GM12891 (cell line): Measurements from ENCODE around the gene MTA3.

Source experiments
- PAX5 ChIP-seq: IDR thresholded peaks from 2 replicates; pipeline ENCODE4 v1.6.1; 2011; ENCODE audit warnings: low read length, moderate library complexity, mild to moderate bottlenecking; ENCODE audit not compliant: insufficient read depth, severe bottlenecking
- POLR2A ChIP-seq: IDR thresholded peaks from 2 replicates; pipeline ENCODE4 v1.6.1; 2011; ENCODE audit warnings: low read depth, low read length, control low read depth
- POLR2AphosphoS5 ChIP-seq: IDR thresholded peaks from 2 replicates; pipeline ENCODE4 v1.6.1; 2011; ENCODE audit warnings: low read depth, low read length, control low read depth
- SPI1 ChIP-seq: IDR thresholded peaks from 2 replicates; pipeline ENCODE4 v1.6.1; 2011; ENCODE audit warnings: low read depth, low read length, control low read depth
- TAF1 ChIP-seq: IDR thresholded peaks from 2 replicates; pipeline ENCODE4 v1.6.1; 2011; ENCODE audit warnings: low read depth, low read length, control low read depth

- TF ChIP-seq POLR2A: no peak
- no peak for TF ChIP-seq POLR2AphosphoS5
- TF ChIP-seq SPI1: no peak
- peak; percentile 22; the same call in 1 of the 2 replicates for TF ChIP-seq TAF1
- TF ChIP-seq PAX5: no peak
Measured at GRCh38 chr2:42792583-42793333, 224.3 kb downstream of the MTA3 start, which contains the start of gene HAAO.
